B cell (primary cell): ENCODE measurements around the gene SEMA3F. TPM values are rescaled to one million over a fixed set of nuclear protein-coding genes. Genes with fewer than 3 reads are reported as not detected.

Source experiments
- ATAC-seq: fragments of 200-7000 bp; cut with Tn5 transposase; one replicate; pipeline ENCODE4 v1.10.0; 2021; ENCODE audit warnings: low read depth, mild to moderate bottlenecking, moderate number of reproducible peaks, moderate library complexity
- CTCF ChIA-PET: fragments of 350-600 bp; sonication (Branson Sonifier 250); formaldehyde crosslinking; loops from one replicate; lab custom pipeline; 2021; ENCODE audit warnings: antibody characterized with exemption, inconsistent platforms; lab: Charles Lee
- POLR2A ChIA-PET: fragments of 350-600 bp; sonication (Branson Sonifier 250); formaldehyde crosslinking; loops from one replicate; lab custom pipeline; 2021; ENCODE audit warnings: antibody characterized with exemption; lab: Charles Lee
- DNase-seq: peaks from one replicate; pipeline ENCODE4 v3.0.0; 2013
- H2AFZ ChIP-seq: 2 replicates; pipeline ENCODE4 v1.6.1; 2012; ENCODE audit warnings: mild to moderate bottlenecking, low read depth, low read length; ENCODE audit not compliant: insufficient read depth, poor library complexity, severe bottlenecking
- H3K27ac ChIP-seq, 2 donors: 1 replicate in 1 of 2; 2 replicates in 1 of 2; pipeline ENCODE4 v1.5.1; 2012 to 2013; ENCODE audit warnings: low read length in 2 of 2, mild to moderate bottlenecking in 2 of 2, moderate library complexity in 1 of 2
- H3K27me3 ChIP-seq, 4 experiments: fragments of 200-600 bp in 1 of 4; sonication (generic) in 1 of 4; replicated peaks in 1 of 4; 1 replicate in 2 of 4; 2 replicates in 2 of 4; pipeline versions ENCODE4 v1.6.1 to v1.7.0; 2013 to 2016; ENCODE audit warnings: low read length in 3 of 4, mild to moderate bottlenecking in 2 of 4, mixed read lengths in 1 of 4, moderate library complexity in 1 of 4; ENCODE audit not compliant: insufficient read depth in 4 of 4, control insufficient read depth in 3 of 4; ENCODE audit errors: control extremely low read depth in 1 of 4
- H3K36me3 ChIP-seq, 2 experiments: replicated peaks in 1 of 2; 1 replicate in 1 of 2; 2 replicates in 1 of 2; pipeline versions ENCODE4 v1.6.1 to v1.7.1; 2013; ENCODE audit warnings: low read length in 1 of 2; ENCODE audit not compliant: insufficient read depth in 2 of 2, control insufficient read depth in 1 of 2; ENCODE audit errors: control extremely low read depth in 1 of 2, extremely low read depth in 1 of 2
- H3K4me1 ChIP-seq, 2 donors: fragments of 200-600 bp in 1 of 2; sonication (generic) in 1 of 2; 1 replicate in 1 of 2; 2 replicates in 1 of 2; pipeline versions ENCODE4 v1.5.1 to v1.6.1; 2013 to 2017; ENCODE audit warnings: low read length in 2 of 2; ENCODE audit not compliant: control insufficient read depth in 2 of 2, insufficient read depth in 2 of 2
- H3K4me2 ChIP-seq: replicated peaks from 2 replicates; pipeline ENCODE3; 2012; ENCODE audit warnings: mild to moderate bottlenecking, low read depth, low read length; ENCODE audit not compliant: poor library complexity, severe bottlenecking
- H3K4me3 ChIP-seq, 5 experiments: fragments of 200-600 bp in 1 of 5; sonication (generic) in 1 of 5; 1 replicate in 3 of 5; 2 replicates in 2 of 5; pipeline versions ENCODE4 v1.5.1 to v1.7.0; 2011 to 2016; ENCODE audit warnings: low read length in 4 of 5, mild to moderate bottlenecking in 4 of 5, low read depth in 2 of 5, control low read depth in 1 of 5, moderate library complexity in 1 of 5; ENCODE audit not compliant: insufficient read depth in 1 of 5; ENCODE audit errors: control extremely low read depth in 1 of 5, extremely low read depth in 1 of 5
- H3K79me2 ChIP-seq: fragments of 200-600 bp; sonication (generic); one replicate; pipeline ENCODE4 v1.6.0; 2016; ENCODE audit warnings: low read length; ENCODE audit not compliant: control insufficient read depth, insufficient read depth
- H3K9ac ChIP-seq: fragments of 200-600 bp; sonication (generic); 2 replicates; pipeline ENCODE4 v1.6.1; 2017; ENCODE audit warnings: mild to moderate bottlenecking, low read length, moderate library complexity
- H3K9me3 ChIP-seq, 3 donors: one replicate each; pipeline versions ENCODE4 v1.6.1 to v1.7.1; 2013; ENCODE audit warnings: low read length in 2 of 3; ENCODE audit not compliant: control insufficient read depth in 2 of 3, insufficient read depth in 1 of 3; ENCODE audit errors: control extremely low read depth in 1 of 3
- H4K20me1 ChIP-seq: 2 replicates; pipeline ENCODE4 v1.6.0; 2012; ENCODE audit warnings: mild to moderate bottlenecking, low read length; ENCODE audit not compliant: insufficient read depth, control insufficient read depth, poor library complexity, severe bottlenecking
- H3K27ac Mint-ChIP-seq: one replicate; pipeline ENCODE4 v1.8.0; 2021; ENCODE audit warnings: mixed read lengths
- H3K27me3 Mint-ChIP-seq: one replicate; pipeline ENCODE4 v1.8.0; 2021; ENCODE audit warnings: mixed read lengths
- H3K4me1 Mint-ChIP-seq: one replicate; pipeline ENCODE4 v1.8.0; 2021; ENCODE audit warnings: mixed read lengths
- H3K4me3 Mint-ChIP-seq: one replicate; pipeline ENCODE4 v1.8.0; 2021; ENCODE audit warnings: mixed read lengths
- H3K9me3 Mint-ChIP-seq: one replicate; pipeline ENCODE4 v1.8.0; 2022; ENCODE audit warnings: mixed read lengths; ENCODE audit not compliant: insufficient read depth
- CTCF ChIP-seq: fragments of 200-600 bp; IDR thresholded peaks from one replicate; pipeline ENCODE4 v1.8.0; 2022; ENCODE audit warnings: antibody characterized with exemption, mild to moderate bottlenecking
- EZH2 ChIP-seq: IDR thresholded peaks from 2 replicates; pipeline ENCODE4 v1.6.1; 2012; ENCODE audit warnings: borderline replicate concordance, low read depth, mild to moderate bottlenecking, moderate library complexity, low read length; ENCODE audit not compliant: insufficient read depth, poor library complexity, severe bottlenecking
- WGBS: methylation state at CpG from one replicate; pipeline ENCODE4 v1.1.5; 2013; ENCODE audit warnings: missing lambda C conversion rate; ENCODE audit not compliant: insufficient coverage; 5-methylcytosine and 5-hydroxymethylcytosine counted together
- intact Hi-C: fragments of 100-400 bp; cut with micrococcal nuclease; formaldehyde crosslinking; loops from one replicate; pipeline ENCODE4 v1.10.0; 2022
- polyA plus RNA-seq: library from polyadenylated mRNA; depleted of rRNA; stranded (reverse); fragments of >200 nt; gene quantifications from 2 replicates; pipeline ENCODE4 v1.2.3, GENCODE V29; 2012
- total RNA-seq, 2 donors: library from RNA; stranded (reverse); fragments of 120-200 nt in 1 of 2; gene quantifications; 1 replicate in 1 of 2; 2 replicates in 1 of 2; pipeline versions ENCODE4 v1.2.3 to v1.2.4, GENCODE V29; 2013 to 2022

The SEMA3F gene
- total and polyA plus RNA-seq, 2 donors (not counting 1 experiment from before 2014, with no cell fraction given), result 0.27 TPM; not detected in 1

GRCh38 chr3:50214824-50215223 is 59.7 kb downstream of the SEMA3F start:
- Histone ChIP-seq H3K27me3 (peaks cover 0 to 3% (median 0%) of the 10 kb centered on the region in 4 experiments), H4K20me1 (no peaks in the 10 kb centered on the region), H3K79me2 (no peaks in the 10 kb centered on the region), H2AFZ (no peak overlapping the region), H3K36me3 (no peaks in the 10 kb centered on the region), H3K4me3 (no peak overlapping the region), H3K4me1 (no peaks in the 10 kb centered on the region), H3K4me2 (no peak overlapping the region), H3K27ac (no peak overlapping the region), H3K9ac (no peak overlapping the region), H3K9me3 (peaks cover 0 to 2% (median 0%) of the 10 kb centered on the region in 3 donors)
- 93% methylated on average over 9 of the region's 10 CpGs for WGBS
- no peaks in the 10 kb centered on the region for H3K9me3 Mint-ChIP-seq
- no peak for DNase-seq
- no peak for TF ChIP-seq EZH2
- TF ChIP-seq CTCF, result no peak
- no peak overlapping the region for H3K27ac Mint-ChIP-seq
- no peak for ATAC-seq
- no peak overlapping the region for H3K4me3 Mint-ChIP-seq
- intact Hi-C loops, result no loop called here
- peaks cover 6% of the 10 kb centered on the region for H3K27me3 Mint-ChIP-seq
- ChIA-PET CTCF (interaction anchor here (1.0 to 3.1 kb wide), 2 partner anchors 11 to 32 kb away, joined by 3 to 15 read pairs; no protein-coding TSS in a partner anchor), POLR2A (interaction anchor here (0.5 kb wide), 1 partner anchor 107 kb away, joined by 3 read pairs; no protein-coding TSS in a partner anchor)
- no peaks in the 10 kb centered on the region for H3K4me1 Mint-ChIP-seq

GRCh38 chr3:50215529-50215928 is 60.4 kb downstream of the SEMA3F start:
- H3K27me3 ChIP-seq, result peaks cover 0 to 3% (median 1%) of the 10 kb centered on the region in 4 experiments
- no peak overlapping the region for H3K27ac ChIP-seq
- no peaks in the 10 kb centered on the region for H3K4me1 ChIP-seq
- H3K4me2 ChIP-seq, result no peak overlapping the region
- no peak overlapping the region for H3K4me3 ChIP-seq
- ATAC-seq (no peak), DNase-seq (no peak)
- no peaks in the 10 kb centered on the region for H4K20me1 ChIP-seq
- no peak for TF ChIP-seq CTCF
- TF ChIP-seq EZH2, result no peak
- H3K9me3 ChIP-seq, result peaks cover 0 to 2% (median 0%) of the 10 kb centered on the region in 3 donors
- intact Hi-C loops, result no loop called here
- WGBS, result 100% methylated on average over 2 of the region's 9 CpGs
- no peak overlapping the region for H3K4me3 Mint-ChIP-seq
- POLR2A ChIA-PET, result interaction anchor here (0.6 kb wide), 1 partner anchor 630 kb away, joined by 3 read pairs; no protein-coding TSS in a partner anchor
- H3K27me3 Mint-ChIP-seq, result peaks cover 6% of the 10 kb centered on the region
- CTCF ChIA-PET, result interaction anchor here (1.0 to 3.1 kb wide), 2 partner anchors 10 to 31 kb away, joined by 3 to 15 read pairs; no protein-coding TSS in a partner anchor
- no peaks in the 10 kb centered on the region for H3K9me3 Mint-ChIP-seq
- H3K9ac ChIP-seq, result no peak overlapping the region
- no peak overlapping the region for H2AFZ ChIP-seq
- H3K4me1 Mint-ChIP-seq, result no peaks in the 10 kb centered on the region
- H3K27ac Mint-ChIP-seq, result no peak overlapping the region
- H3K36me3 ChIP-seq, result no peaks in the 10 kb centered on the region
- no peaks in the 10 kb centered on the region for H3K79me2 ChIP-seq
